Head of caudate nucleus (tissue), 42 donors: Measurements from ENCODE around the gene SNX18.
"Not testable (repeated sequence)": the region's sequence is repeated elsewhere in the genome, so short reads cannot be mapped to it uniquely, and the experiment has no call there.

Source experiments
- DNase-seq, 42 donors: peaks; one replicate each; pipeline versions ENCODE4 v3.0.0 to v3.0.0-alpha.2; 2020 to 2021; ENCODE audit warnings: mixed read lengths in 7 of 42
- intact Hi-C: fragments of 100-400 bp; cut with DNase I; formaldehyde crosslinking; loops from one replicate; pipeline ENCODE4 v1.15.0; 2022

The SNX18 gene, protein sequence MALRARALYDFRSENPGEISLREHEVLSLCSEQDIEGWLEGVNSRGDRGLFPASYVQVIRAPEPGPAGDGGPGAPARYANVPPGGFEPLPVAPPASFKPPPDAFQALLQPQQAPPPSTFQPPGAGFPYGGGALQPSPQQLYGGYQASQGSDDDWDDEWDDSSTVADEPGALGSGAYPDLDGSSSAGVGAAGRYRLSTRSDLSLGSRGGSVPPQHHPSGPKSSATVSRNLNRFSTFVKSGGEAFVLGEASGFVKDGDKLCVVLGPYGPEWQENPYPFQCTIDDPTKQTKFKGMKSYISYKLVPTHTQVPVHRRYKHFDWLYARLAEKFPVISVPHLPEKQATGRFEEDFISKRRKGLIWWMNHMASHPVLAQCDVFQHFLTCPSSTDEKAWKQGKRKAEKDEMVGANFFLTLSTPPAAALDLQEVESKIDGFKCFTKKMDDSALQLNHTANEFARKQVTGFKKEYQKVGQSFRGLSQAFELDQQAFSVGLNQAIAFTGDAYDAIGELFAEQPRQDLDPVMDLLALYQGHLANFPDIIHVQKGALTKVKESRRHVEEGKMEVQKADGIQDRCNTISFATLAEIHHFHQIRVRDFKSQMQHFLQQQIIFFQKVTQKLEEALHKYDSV

DNA sequence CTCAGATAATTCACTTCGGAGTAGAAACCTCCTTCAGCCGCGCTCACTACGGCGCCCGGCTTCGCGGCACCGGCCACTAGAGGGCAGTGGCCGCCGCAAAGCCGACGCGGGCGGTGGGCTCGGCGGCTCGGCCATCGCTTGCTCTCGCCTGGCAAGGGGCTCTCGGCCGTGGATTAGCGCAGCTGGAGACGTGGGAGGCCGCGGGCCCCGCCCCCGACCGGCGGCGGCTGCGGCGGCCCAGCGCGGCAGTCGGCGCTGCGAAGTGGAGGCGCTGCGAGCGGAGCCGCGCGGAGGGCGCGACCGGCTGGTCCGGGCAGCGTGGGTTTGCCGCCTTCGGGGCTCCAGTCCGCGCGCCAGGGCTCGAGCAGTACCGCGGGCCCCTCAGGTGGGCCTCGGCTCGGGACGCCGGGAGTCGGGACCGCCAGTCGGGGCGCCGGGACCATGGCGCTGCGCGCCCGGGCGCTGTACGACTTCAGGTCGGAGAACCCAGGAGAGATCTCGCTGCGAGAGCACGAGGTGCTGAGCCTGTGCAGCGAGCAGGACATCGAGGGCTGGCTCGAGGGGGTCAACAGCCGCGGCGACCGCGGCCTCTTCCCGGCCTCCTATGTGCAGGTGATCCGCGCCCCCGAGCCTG lies at the start of gene SNX18:
Gene SNX18, plus strand, starts transcription at position 248 of the 634 bp plus-strand sequence. Its CDS starts 194 bp downstream, at position 442.
- intact Hi-C loops: loop anchor here (2.0 kb wide), 2 partner anchors 327 to 349 kb away; no protein-coding TSS in a partner anchor
- DNase-seq: peak; percentile 75 to 97 (median 93)

DNA sequence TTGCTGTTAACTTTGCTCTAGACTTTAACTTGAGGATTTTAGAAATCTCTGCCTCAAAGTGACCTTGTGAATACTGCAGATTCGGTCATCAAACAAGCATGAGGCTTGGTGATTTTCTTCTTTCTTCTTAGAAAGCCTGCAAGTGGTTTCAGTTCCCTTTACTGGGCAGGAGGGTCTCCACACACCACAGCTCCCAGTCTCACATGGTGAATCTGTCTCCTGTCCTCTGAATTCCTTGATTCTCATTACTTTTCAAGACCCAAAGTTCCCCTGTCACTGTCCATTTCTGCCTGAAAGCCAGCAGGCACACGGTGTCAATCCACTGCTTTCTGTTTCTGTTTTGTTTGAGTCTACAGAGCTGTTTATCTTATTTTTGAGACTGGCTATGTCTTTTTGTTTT lies 47.9 kb upstream of the SNX18 start:
- intact Hi-C loops: no loop called here
- DNase-seq: peak in 2 of 42 donors; percentile 3 to 32

DNA sequence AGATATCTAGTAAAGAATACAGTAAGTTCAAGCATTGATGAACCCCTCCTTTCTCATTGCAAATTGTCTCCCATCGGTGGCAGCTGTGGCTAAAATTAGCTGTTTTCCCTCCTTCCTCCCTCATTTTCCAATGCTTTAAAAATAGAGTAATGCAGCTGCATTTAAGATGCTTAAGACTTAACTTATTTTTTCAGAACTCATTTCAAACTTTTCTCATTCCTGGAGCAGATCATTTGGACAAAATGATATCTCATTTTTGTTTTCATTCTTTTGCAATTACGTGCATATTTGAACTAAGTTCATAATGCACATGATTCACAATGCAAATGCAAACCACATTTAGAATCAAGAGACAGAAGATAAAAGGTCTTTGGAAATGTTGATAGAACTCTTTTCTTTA lies 47.4 kb upstream of the SNX18 start:
- intact Hi-C loops: no loop called here
- DNase-seq: peak in 1 of 42 donors; percentile 17

DNA sequence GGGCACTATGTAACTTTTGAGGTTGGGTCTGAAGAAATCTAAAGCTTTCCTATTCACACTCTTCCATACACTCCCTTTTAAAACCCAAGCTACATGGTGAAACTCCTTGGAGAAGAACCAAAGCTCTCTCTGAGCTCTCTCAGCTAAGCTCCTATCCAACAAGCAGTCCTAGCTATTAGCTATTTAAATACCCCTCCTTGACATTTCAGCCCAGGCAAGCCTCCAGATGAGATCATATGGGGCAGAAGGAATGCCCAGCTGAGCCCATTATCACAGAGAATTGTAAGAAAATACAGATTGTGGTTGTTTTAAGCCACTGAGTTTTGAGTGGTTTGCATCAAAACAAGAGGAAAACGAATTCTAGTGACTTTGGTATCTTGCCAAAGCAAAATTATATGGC lies 46.9 kb upstream of the SNX18 start:
- no peak for DNase-seq

DNA sequence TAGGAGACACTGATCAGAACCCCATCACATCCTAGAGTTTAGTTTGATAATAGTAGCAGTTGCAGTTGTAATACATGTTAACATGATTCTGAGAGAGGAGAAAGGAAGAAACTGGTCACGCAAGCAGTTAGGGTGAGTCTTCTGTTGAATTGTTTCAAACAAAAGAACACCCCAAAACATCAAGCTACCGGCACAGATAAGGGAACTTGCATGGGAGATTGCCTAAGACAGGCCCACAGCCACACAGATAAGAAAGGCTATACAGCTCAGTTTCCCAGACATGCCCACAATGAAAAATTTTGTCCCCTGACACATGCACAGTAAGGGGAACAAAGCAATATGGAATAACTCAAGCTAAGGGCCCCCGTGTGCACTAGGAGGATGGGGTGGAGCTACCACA lies 46.2 kb upstream of the SNX18 start:
- DNase-seq: no peak
- intact Hi-C loops: no loop called here

More for the DNA sequence above, 46.9 kb upstream of the SNX18 start:
- intact Hi-C loops: no loop called here

DNA sequence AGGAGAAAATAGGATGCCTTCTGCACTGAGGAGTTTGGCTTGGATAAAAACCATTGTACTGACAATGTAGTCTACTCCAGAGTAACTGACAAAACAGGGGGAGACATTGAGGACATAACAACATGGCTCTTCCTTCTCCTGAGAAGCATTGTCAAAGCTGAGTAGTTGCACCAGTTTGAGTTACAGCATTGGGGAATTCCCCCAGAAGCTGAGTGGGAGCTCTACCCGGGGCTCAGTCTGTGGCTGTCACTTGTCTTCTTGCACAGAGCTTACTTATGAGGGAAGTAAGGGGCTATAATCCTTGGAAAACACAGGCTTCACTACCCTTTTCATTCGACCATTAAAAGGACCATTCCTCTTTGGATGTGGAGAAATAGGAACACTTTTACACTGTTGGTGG lies 40.9 kb upstream of the SNX18 start:
- DNase-seq: no peak
- intact Hi-C loops: no loop called here

DNA sequence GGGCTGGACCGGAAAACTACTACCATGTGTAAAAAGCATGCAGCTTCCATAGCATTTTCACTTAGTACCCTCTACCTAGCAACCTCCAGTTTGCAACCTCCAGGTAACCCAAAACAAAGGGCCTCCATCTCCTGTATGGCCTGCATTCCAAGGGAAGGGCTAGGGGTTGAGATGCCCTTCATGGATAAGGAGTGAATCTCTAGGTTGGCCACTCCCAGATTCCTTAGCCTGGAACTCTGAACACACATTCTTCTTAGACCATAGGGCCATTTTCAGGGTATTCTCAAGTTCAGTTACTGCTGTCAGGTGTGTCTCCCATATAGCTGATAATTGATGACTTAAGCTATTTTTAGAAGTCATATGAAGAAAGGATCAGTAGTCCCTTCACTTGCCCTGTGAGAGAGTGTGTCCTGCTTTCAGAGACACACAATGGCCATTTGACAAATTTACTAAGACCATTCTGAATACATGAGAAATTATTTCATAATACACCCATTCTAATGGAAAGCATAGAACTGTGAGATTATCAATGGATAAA lies 39.5 kb upstream of the SNX18 start:
- no peak for DNase-seq
- intact Hi-C loops: no loop called here

DNA sequence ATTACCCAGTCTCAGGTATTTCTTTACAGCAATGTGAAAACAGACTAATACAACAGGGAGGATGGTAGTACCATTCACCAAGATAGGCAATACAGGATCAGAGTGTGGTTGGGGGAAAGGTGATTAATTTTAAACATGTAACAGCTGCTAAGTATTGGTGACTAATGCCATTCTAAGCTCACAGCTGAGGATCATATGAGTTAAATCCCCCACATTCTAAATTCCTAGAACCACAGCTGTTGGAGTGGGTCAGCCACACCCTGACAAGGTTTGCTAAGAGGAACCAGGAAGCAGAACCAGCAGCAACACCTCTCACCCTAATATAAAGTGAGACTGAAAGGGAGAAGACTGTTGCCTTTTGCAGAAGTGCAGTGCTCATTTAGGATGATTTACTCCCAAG lies 37.3 kb upstream of the SNX18 start:
- DNase-seq: no peak
- intact Hi-C loops: no loop called here

DNA sequence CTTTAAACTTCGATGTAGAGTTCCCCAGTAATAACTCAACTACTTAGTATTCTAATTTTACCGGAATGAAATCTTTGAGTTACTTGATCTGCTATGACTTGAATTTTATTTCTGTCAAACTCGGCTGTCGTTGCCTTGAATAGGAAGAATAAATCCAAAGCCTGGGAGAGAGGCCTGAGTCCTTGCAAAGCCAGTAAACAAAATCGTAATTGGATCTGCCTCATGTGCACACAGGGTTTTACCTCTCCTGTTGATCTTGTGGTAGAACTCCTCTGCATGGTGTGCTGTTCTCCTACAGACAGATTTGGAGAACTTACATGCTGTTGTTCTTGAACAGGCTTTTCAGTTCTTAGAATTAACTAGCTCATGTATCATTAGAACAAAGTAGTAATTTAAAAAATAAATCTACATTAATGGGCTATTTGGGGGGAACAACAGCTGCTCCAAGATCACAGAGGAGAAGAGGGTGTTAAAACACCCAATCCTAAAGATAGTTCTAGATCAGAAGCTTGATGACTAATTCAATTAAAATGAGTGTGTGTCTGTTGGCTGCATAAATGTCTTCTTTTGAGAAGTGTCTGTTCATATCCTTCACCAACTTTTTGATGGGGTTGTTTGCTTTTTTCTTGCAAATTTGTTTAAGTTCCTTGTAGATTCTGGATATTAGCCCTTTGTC lies 33.2 kb upstream of the SNX18 start:
- intact Hi-C loops: no loop called here
- no peak for DNase-seq

DNA sequence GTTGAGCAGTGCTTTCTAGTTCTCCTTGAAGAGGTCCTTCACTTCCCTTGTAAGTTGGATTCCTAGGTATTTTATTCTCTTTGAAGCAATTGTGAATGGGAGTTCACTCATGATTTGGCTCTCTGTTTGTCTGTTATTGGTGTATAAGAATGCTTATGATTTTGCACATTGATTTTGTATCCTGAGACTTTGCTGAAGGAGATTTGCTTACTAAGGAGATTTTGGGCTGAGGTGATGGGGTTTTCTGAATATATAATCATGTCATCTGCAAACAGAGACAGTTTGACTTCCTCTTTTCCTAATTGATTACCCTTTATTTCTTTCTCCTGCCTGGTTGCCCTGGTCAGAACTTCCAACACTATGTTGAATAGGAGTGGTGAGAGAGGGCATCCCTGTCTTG lies 31.9 kb upstream of the SNX18 start:
- DNase-seq, intact Hi-C loops: not testable (repeated sequence)

DNA sequence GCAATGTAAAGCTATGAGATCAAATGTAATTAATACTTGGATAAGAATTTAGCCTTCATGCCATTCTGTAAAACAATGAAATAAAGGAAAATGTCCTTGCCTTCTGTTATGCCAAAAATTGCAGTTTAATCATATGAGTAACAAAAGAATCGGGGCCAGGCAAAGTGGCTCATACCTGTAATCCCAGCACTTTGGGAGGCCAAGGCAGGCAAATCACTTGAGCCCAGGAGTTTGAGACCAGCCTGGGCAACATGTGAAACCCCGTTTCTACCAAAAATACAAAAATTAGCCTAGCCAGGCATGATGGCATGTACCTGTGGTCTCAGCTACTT lies 27.9 kb upstream of the SNX18 start:
- DNase-seq, intact Hi-C loops: not testable (repeated sequence)

DNA sequence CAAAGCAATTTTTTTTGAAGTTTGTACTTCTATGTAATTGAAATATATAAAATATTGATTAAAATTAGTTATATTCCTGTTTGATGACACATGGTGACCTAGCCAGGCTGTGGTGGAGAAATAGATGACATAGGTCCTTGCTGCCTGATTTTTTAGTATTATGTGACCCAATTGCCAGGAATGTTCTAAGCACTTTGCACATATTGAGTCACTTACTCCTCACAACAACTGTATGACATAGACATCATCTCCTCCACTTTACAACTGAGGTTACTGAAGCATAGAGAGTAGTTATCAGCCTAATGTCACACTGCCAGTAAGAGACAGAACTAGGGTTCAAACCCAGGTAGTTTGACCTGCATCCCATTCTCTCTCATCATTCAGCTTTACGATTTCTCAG lies 26.2 kb upstream of the SNX18 start:
- no peak for DNase-seq
- intact Hi-C loops: no loop called here

DNA sequence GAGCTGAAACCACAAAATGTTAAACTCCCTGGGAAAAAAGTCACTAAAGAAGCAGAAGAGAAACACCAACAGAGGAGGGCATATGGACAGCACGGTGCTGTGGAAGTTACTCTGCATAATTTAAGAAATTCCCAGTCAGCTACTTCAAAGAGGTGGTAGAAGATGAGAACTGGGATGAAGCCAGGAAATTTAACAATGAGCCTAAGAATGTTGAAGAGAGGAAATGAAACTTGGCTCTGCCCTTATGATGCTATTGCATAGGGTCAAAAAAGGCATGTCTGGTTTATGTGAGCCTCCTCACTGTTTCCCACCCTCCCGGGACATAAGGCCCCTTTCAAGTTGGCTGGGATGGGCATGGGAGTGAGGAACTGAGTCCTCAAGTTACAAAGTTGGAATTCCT lies 25.4 kb upstream of the SNX18 start:
- DNase-seq: no peak
- intact Hi-C loops: no loop called here

DNA sequence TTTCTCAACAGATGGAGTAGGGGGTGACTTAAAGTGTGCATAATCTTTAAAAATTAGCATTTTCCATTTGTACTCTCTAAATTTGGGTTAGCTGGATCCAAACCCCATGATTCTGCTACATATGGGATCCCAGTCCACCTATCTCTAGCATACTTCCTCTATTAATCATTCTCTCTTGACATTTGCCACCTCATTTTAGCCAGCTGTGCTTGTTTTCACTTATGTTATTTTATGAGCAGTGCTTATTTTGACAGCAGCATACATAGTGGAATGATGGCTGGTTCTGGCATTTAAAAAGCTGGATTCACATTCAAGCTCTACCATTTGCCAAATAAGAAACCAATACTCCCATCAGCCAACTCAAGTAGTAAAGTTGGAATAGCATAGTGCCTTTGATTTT lies 22.5 kb upstream of the SNX18 start:
- intact Hi-C loops: no loop called here
- DNase-seq: no peak

DNA sequence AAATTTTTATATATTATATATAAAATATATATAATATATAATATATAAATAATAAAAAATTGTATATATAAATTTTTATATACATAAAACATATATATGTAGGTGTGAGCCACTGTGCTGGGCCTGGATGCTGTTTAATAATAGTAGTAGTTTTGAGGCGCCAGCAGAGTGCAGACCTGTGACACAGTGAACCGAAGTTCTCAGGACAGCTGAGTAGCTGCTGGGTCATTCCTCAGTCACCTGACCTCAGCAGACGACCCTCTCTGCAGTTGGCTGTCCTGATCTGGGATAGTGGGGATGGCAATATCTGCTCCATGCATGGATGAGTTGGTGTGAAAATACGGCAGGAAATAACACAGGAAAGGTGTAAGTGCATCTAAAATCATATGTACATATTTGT lies 3.3 kb upstream of the SNX18 start:
- no peak for DNase-seq
- intact Hi-C loops: no loop called here

DNA sequence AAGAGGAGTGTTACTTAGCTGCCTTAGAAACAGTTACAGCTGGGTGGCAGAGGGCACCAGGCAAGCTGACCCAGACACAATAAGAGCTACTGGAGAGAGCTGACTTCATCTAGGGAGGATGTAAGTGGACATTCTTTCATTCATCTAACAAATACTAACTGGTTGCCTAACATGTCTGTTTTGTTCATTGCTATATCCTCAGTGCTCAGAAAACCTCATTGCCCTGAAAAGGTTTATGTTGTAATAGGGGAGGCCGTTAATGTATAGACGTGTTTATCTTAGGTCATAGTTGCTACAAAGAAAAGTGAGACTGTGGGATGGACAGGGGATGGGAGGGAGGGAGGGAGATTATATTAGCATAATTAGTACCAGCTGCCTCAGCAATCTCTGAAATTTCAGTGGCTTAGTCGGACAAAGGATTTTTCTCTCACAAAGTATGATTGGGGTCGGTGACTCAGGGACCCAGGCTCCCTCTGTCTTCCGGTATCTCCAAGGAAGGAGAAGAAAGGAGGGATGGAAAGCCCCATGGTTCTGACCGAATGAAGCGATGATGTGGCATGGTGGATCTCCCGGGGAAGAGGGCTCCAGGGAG lies 2.6 kb upstream of the SNX18 start:
- intact Hi-C loops: no loop called here
- DNase-seq: no peak

DNA sequence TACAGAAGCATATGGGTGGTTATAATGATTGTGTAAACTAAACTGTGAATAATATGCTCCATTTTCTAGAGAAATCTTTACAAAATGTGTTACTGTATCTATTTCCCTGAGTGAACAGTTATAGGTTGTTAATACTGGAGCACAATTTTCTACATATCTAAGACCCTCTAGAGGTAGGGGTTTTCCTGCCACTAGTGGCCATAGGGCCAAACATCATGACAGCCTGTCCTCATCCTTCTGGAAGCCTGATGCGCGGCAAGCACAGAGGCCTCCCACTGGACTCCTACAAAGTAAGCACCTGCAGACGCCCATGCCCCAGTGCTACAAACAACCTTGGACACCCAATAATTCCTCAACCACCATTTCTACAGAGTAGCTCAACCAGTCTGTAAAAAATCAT lies 1.9 kb upstream of the SNX18 start:
- intact Hi-C loops: loop anchor here (2.0 kb wide), 2 partner anchors 329 to 351 kb away; no protein-coding TSS in a partner anchor
- DNase-seq: no peak

DNA sequence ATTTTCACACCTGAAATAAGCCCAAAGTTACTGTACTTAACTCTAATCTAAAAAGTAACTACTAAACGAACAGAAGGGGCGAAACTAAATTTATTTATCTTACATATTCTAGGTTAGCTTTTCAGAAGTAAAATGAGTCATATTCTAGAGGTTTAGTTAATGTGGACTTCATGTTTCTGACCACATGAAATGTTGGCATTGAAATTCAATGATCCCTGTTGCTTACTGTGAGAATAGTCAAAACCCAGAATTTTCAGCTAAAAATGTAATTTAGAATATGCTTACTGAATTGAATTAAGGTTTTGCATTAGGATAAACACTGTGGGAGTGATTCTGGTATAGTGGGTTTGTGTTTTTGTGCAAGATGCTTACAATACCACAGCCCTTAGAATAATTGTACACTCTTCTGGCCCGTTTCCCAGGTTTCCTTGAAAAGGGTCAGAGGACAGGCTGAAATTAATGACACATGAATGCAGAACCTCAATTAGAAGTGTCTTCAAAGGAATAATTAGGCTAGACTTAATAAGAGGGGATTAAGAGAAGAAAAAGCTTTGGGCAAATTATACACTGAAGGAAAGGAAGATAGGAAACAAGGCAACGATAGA lies 1.4 kb upstream of the SNX18 start:
- intact Hi-C loops: loop anchor here (2.0 kb wide), 2 partner anchors 329 to 351 kb away; no protein-coding TSS in a partner anchor
- DNase-seq: no peak

DNA sequence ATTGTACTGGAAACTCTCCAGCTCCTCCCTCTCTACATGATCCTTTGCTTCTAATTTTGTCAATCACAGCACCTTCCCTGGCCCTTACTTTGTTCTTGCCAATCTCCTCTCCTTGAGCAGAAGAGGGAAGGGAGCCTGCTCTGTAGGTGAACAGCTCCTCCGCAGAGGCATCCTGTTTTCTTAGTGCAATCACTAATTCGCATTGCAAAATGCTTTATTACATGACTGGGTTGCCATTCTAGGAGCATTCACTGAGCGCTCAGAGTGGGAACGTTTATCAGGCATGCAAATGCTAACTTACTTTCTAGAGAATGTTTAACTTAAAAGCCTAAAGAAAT lies 416 bp upstream of the SNX18 start:
- peak in 4 of 42 donors; percentile 22 to 50 (median 40) for DNase-seq
- intact Hi-C loops: loop anchor here (2.0 kb wide), 2 partner anchors 328 to 350 kb away; no protein-coding TSS in a partner anchor
